ENCODE data around the gene SLC29A3.
"Not testable (repeated sequence)": the region's sequence is repeated elsewhere in the genome, so short reads cannot be mapped to it uniquely, and the experiment has no call there.

Gene SLC29A3

GRCh38 chr10:71283876-71284275 is 35.2 kb upstream of the SLC29A3 start:
- no peak for DNase-seq (ENCODE audit: low spot score)

- no peak for DNase-seq (ENCODE audit: low spot score)
Measured at GRCh38 chr10:71284544-71285179, 34.4 kb upstream of the SLC29A3 start.

GRCh38 chr10:71285180-71285545 is 33.9 kb upstream of the SLC29A3 start:
- DNase-seq (ENCODE audit: low spot score), result peak; percentile 91

GRCh38 chr10:71285986-71286385 is 33.1 kb upstream of the SLC29A3 start:
- no peak for DNase-seq (ENCODE audit: low spot score)

- DNase-seq (ENCODE audit: low spot score), result no peak
Measured at GRCh38 chr10:71286521-71287294, 32.4 kb upstream of the SLC29A3 start.

- DNase-seq (ENCODE audit: low spot score), result no peak
Measured at GRCh38 chr10:71287456-71287855, 31.6 kb upstream of the SLC29A3 start.

GRCh38 chr10:71288461-71288860 is 30.6 kb upstream of the SLC29A3 start:
- no peak for DNase-seq (ENCODE audit: low spot score)

GRCh38 chr10:71289421-71290130 is 29.5 kb upstream of the SLC29A3 start:
- DNase-seq (ENCODE audit: low spot score), result no peak

GRCh38 chr10:71290331-71290730 is 28.7 kb upstream of the SLC29A3 start:
- no peak for DNase-seq (ENCODE audit: low spot score)

- no peak for DNase-seq (ENCODE audit: low spot score)
Measured at GRCh38 chr10:71290806-71291527, 28.1 kb upstream of the SLC29A3 start.

GRCh38 chr10:71291528-71291900 is 27.5 kb upstream of the SLC29A3 start:
- DNase-seq (ENCODE audit: low spot score), result no peak

GRCh38 chr10:71292624-71293445 is 26.2 kb upstream of the SLC29A3 start:
- no peak for DNase-seq (ENCODE audit: low spot score)

- no peak for DNase-seq (ENCODE audit: low spot score)
Measured at GRCh38 chr10:71293446-71294084, 25.5 kb upstream of the SLC29A3 start.

GRCh38 chr10:71294091-71294561 is 24.9 kb upstream of the SLC29A3 start:
- DNase-seq (ENCODE audit: low spot score), result no peak

GRCh38 chr10:71294856-71295255 is 24.2 kb upstream of the SLC29A3 start:
- no peak for DNase-seq (ENCODE audit: low spot score)

- no peak for DNase-seq (ENCODE audit: low spot score)
Measured at GRCh38 chr10:71295641-71296040, 23.4 kb upstream of the SLC29A3 start.

- no peak for DNase-seq (ENCODE audit: low spot score)
Measured at GRCh38 chr10:71296086-71296485, 23.0 kb upstream of the SLC29A3 start.

- DNase-seq (ENCODE audit: low spot score), result not testable (repeated sequence)
Measured at GRCh38 chr10:71296811-71297210, 22.2 kb upstream of the SLC29A3 start.

- DNase-seq (ENCODE audit: low spot score), result no peak
Measured at GRCh38 chr10:71297343-71297742, 21.7 kb upstream of the SLC29A3 start.

- DNase-seq (ENCODE audit: low spot score), result no peak
Measured at GRCh38 chr10:71299071-71299785, 19.8 kb upstream of the SLC29A3 start.
